ENCODE results near the gene XRCC3.

DNA sequence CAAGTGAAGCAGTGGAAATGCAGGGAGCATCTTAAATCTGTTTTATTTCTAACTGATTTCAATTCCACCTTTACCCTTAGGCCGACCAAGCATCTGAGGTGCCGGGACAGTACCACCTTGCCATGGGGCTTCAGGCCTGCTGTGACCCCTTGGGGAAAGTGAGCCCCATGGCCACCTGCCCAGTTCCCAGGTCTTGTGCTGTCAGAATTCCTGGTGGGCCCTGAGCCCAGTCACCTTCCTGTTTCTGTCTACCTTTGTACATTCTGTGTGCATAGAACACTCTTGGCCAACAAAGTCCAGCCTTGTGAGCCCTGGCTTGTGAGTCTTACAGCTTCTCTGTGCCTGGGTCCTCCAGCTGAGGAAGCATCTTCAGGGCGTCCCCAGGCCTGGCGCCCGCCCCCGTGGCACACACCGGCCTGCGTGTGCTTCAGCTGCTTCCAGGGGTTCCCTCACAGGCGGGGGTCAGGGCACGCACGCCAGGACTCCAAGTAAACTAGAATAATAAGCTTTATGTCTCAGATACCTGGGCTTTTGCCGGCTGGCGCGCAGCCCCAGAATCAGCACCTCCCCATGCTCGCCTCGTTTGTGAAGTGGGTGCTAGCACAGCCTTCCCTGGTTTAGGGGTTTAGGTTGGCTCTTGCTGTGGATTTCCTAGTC lies 10.6 kb upstream of the XRCC3 start:
- TF ChIP-seq, protein P1, sequence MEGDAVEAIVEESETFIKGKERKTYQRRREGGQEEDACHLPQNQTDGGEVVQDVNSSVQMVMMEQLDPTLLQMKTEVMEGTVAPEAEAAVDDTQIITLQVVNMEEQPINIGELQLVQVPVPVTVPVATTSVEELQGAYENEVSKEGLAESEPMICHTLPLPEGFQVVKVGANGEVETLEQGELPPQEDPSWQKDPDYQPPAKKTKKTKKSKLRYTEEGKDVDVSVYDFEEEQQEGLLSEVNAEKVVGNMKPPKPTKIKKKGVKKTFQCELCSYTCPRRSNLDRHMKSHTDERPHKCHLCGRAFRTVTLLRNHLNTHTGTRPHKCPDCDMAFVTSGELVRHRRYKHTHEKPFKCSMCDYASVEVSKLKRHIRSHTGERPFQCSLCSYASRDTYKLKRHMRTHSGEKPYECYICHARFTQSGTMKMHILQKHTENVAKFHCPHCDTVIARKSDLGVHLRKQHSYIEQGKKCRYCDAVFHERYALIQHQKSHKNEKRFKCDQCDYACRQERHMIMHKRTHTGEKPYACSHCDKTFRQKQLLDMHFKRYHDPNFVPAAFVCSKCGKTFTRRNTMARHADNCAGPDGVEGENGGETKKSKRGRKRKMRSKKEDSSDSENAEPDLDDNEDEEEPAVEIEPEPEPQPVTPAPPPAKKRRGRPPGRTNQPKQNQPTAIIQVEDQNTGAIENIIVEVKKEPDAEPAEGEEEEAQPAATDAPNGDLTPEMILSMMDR (IDR thresholded peaks at IDR 0.05; ENCODE audit: low read depth, low read length) = no peak
- no peak for TF ChIP-seq POLR2A (IDR thresholded peaks at IDR 0.05; ENCODE audit: extremely low read depth, insufficient read length)
- TF ChIP-seq, protein P2, sequence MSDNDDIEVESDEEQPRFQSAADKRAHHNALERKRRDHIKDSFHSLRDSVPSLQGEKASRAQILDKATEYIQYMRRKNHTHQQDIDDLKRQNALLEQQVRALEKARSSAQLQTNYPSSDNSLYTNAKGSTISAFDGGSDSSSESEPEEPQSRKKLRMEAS (IDR thresholded peaks at IDR 0.05; ENCODE audit: low read depth, low read length) = no peak
- no peak for TF ChIP-seq MYC (IDR thresholded peaks at IDR 0.05; ENCODE audit: low read depth, low read length)

All from NB4 (cell line).